GM12878 (cell line): ENCODE results near the gene LTC4S. TPM values are rescaled to one million over a fixed set of nuclear protein-coding genes. Genes with fewer than 3 reads are reported as not detected.
"Not testable (repeated sequence)": the region's sequence is repeated elsewhere in the genome, so short reads cannot be mapped to it uniquely, and the experiment has no call there.

Experiments used
- ATAC-seq: fragments of 200-7000 bp; cut with Tn5 transposase; 3 replicates; pipeline ENCODE4 v1.9.1; 2020; ENCODE audit warnings: mild to moderate bottlenecking, moderate library complexity
- BruUV-seq: library from RNA; stranded (reverse); fragments of 400-500 nt; replicated peaks from 2 replicates; lab custom pipeline; 2021; lab: Mats Ljungman, UMichigan
- CTCF ChIA-PET: fragments of 300-600 bp; sonication (Branson Sonifier 250); formaldehyde crosslinking; extraction: SDS; loops from one replicate; lab custom pipeline; 2021; ENCODE audit warnings: inconsistent platforms; lab: Yijun Ruan, JAX
- POLR2A ChIA-PET: fragments of 350-600 bp; formaldehyde crosslinking; extraction: SDS; loops from one replicate; lab custom pipeline; 2021; ENCODE audit warnings: inconsistent platforms; lab: Charles Lee
- RAD21 ChIA-PET: fragments of 300-600 bp; sonication (Branson Sonifier 250); formaldehyde crosslinking; loops from one replicate; lab custom pipeline; 2023; ENCODE audit warnings: antibody characterized with exemption; ENCODE audit not compliant: unreplicated experiment; lab: Charles Lee
- SMC1A ChIA-PET: fragments of 300-600 bp; sonication (Branson Sonifier 250); formaldehyde crosslinking; loops from one replicate; lab custom pipeline; 2023; ENCODE audit not compliant: unreplicated experiment, uncharacterized antibody; lab: Charles Lee
- DNase-seq: peaks from one replicate; pipeline ENCODE4 v3.0.0-alpha.2; 2011; ENCODE audit warnings: low read depth, low spot score
- FAIRE-seq: peaks from 3 replicates; lab custom pipeline; 2011; peaks lifted over from hg19 to GRCh38; lab: Jason Lieb, UNC
- H2AFZ ChIP-seq: 2 replicates; pipeline ENCODE4 v1.6.0; 2011; ENCODE audit warnings: low read depth, low read length, control low read depth; ENCODE audit not compliant: control insufficient read depth
- H3K27ac ChIP-seq: 2 replicates; pipeline ENCODE4 v1.5.1; 2011; ENCODE audit warnings: control low read depth; ENCODE audit not compliant: control insufficient read depth, insufficient read depth
- H3K27me3 ChIP-seq, 2 experiments: replicated peaks in 1 of 2; 2 replicates each; pipeline versions ENCODE4 v1.6.0 to v1.6.1; 2011; ENCODE audit warnings: low read length in 1 of 2; ENCODE audit not compliant: control insufficient read depth in 2 of 2, insufficient read depth in 2 of 2
- H3K36me3 ChIP-seq, 2 experiments: 2 replicates each; pipeline ENCODE4 v1.5.1; 2011; ENCODE audit warnings: low read length in 1 of 2; ENCODE audit not compliant: control insufficient read depth in 2 of 2, insufficient read depth in 2 of 2
- H3K4me1 ChIP-seq: 2 replicates; pipeline ENCODE4 v1.6.1; 2011; ENCODE audit warnings: mild to moderate bottlenecking, low read length, moderate library complexity, mixed read lengths; ENCODE audit not compliant: control insufficient read depth, insufficient read depth
- H3K4me2 ChIP-seq: 2 replicates; pipeline ENCODE4 v1.6.0; 2011; ENCODE audit warnings: control low read depth; ENCODE audit not compliant: control insufficient read depth, insufficient read depth
- H3K4me3 ChIP-seq: fragments of 200-600 bp; sonication (generic); 2 replicates; pipeline ENCODE4 v1.5.1; 2016
- H3K79me2 ChIP-seq: 2 replicates; pipeline ENCODE4 v1.6.0; 2011; ENCODE audit warnings: low read length; ENCODE audit not compliant: control insufficient read depth, insufficient read depth
- H3K9ac ChIP-seq: 2 replicates; pipeline ENCODE4 v1.8.0; 2011; ENCODE audit warnings: low read length, control low read depth, mixed read lengths; ENCODE audit not compliant: control insufficient read depth, insufficient read depth
- H3K9me3 ChIP-seq: replicated peaks from 3 replicates; pipeline ENCODE4 v1.5.1; 2011; ENCODE audit warnings: mild to moderate bottlenecking, low read length; ENCODE audit not compliant: control insufficient read depth, insufficient read depth
- H4K20me1 ChIP-seq: 2 replicates; pipeline ENCODE4 v1.6.0; 2011; ENCODE audit not compliant: control insufficient read depth, insufficient read depth
- CEBPB ChIP-seq, 2 experiments: fragments of 150-350 bp in 1 of 2; IDR thresholded peaks; 2 replicates each; pipeline ENCODE4 v1.6.1; 2012 to 2014; ENCODE audit warnings: low read depth in 2 of 2, low read length in 2 of 2, borderline replicate concordance in 1 of 2, inconsistent platforms in 1 of 2
- ESRRA ChIP-seq: IDR thresholded peaks from 2 replicates; pipeline ENCODE4 v1.6.1; 2012; ENCODE audit warnings: mild to moderate bottlenecking, low read length, improper control_type of control experiment
- IKZF2 ChIP-seq, 2 experiments: fragments of 450-650 bp; IDR thresholded peaks; 2 replicates each; pipeline ENCODE4 v1.6.1; 2017; ENCODE audit warnings: mild to moderate bottlenecking in 2 of 2, moderate library complexity in 2 of 2
- KAT2A ChIP-seq: conservative IDR thresholded peaks from 2 replicates; pipeline ENCODE4 v1.6.1; 2011; ENCODE audit warnings: low read depth, low read length; ENCODE audit not compliant: control insufficient read depth
- MTA3 ChIP-seq: IDR thresholded peaks from 2 replicates; pipeline ENCODE4 v1.6.1; 2012; ENCODE audit warnings: low read length, inconsistent platforms, borderline replicate concordance
- MXI1 ChIP-seq: fragments of 150-350 bp; IDR thresholded peaks from 2 replicates; pipeline ENCODE4 v1.6.1; 2011; ENCODE audit warnings: low read depth, mild to moderate bottlenecking, inconsistent platforms, low read length, improper control_type of control experiment
- NKRF ChIP-seq: fragments of 450-650 bp; conservative IDR thresholded peaks from 2 replicates; pipeline ENCODE4 v1.6.1; 2017; ENCODE audit warnings: mild to moderate bottlenecking, moderate library complexity
- PML ChIP-seq: IDR thresholded peaks from 2 replicates; pipeline ENCODE4 v1.6.1; 2012; ENCODE audit warnings: low read length, inconsistent platforms
- RFX5 ChIP-seq: IDR thresholded peaks from 2 replicates; pipeline ENCODE4 v1.6.1; 2011; ENCODE audit warnings: low read depth, low read length, improper control_type of control experiment
- RUNX3 ChIP-seq: IDR thresholded peaks from 2 replicates; pipeline ENCODE4 v1.6.1; 2012; ENCODE audit warnings: low read length, inconsistent platforms
- SIN3A ChIP-seq: IDR thresholded peaks from 2 replicates; pipeline ENCODE4 v1.6.1; 2012; ENCODE audit warnings: low read depth, low read length, improper control_type of control experiment
- TAF1 ChIP-seq: IDR thresholded peaks from 2 replicates; pipeline ENCODE4 v1.6.1; 2011; ENCODE audit warnings: mild to moderate bottlenecking, low read depth, low read length, borderline replicate concordance
- WGBS: methylation state at CpG from one replicate; pipeline ENCODE4 v1.1.6; 2016; ENCODE audit warnings: low lambda C conversion rate; ENCODE audit not compliant: insufficient replicate concordance, insufficient coverage; ENCODE audit errors: missing lambda C conversion rate; 5-methylcytosine and 5-hydroxymethylcytosine counted together
- in situ Hi-C: fragments of 300-500 bp; cut with MboI; formaldehyde crosslinking; loops from 9 replicates; pipeline ENCODE4 v1.14.3; 2018; ENCODE audit warnings: mixed read lengths
- intact Hi-C: fragments of 100-400 bp; cut with micrococcal nuclease; formaldehyde crosslinking; loops from one replicate; pipeline ENCODE4 v1.14.2; 2022; ENCODE audit not compliant: unreplicated experiment
- polyA plus RNA-seq, 11 experiments: library from polyadenylated mRNA; depleted of rRNA in 4 of 11; unstranded in 6 of 11; stranded (reverse) in 5 of 11; fragments of >200 nt; fragmentation: Nextera tagmentation in 4 of 11; fragmentation: Illumina TruSeq in 1 of 11; extraction: Ambion mirVana in 4 of 11; extraction: Trizol in 1 of 11; gene quantifications; 1 replicate in 1 of 11; 2 replicates in 10 of 11; pipeline versions ENCODE4 v1.2.1 to v1.2.3, GENCODE V29; 2011 to 2016; ENCODE audit warnings: inconsistent platforms in 2 of 11, missing spikeins in 2 of 11, low read depth in 1 of 11
- total RNA-seq, 4 experiments: library from RNA; depleted of rRNA in 3 of 4; stranded (reverse); fragments of >200 nt in 3 of 4; fragmentation: Illumina TruSeq in 1 of 4; extraction: Trizol in 1 of 4; gene quantifications; 2 replicates each; pipeline versions ENCODE4 v1.2.1 to v1.2.3, GENCODE V29; 2013 to 2021

Gene LTC4S
- total and polyA plus RNA-seq, 10 of the 15 experiments (the other 5 are each of a cell fraction or from before 2014, with no cell fraction given): 0.78 to 3.6 (median 1.8) TPM; not detected in 5

GRCh38 chr5:179789278-179789677 lies 4.5 kb upstream of the LTC4S start:
- in situ Hi-C loops: loop anchor here (25.0 kb wide), 1 partner anchor 298 kb away; no protein-coding TSS in a partner anchor

GRCh38 chr5:179791881-179792611 lies 1.7 kb upstream of the LTC4S start:
- FAIRE-seq (no peak), DNase-seq (no peak), ATAC-seq (no peak)
- H3K9ac ChIP-seq: no peak overlapping the region
- no peaks in the 10 kb centered on the region for H3K27me3 ChIP-seq
- H3K9me3 ChIP-seq: no peaks in the 10 kb centered on the region
- H3K36me3 ChIP-seq: no peaks in the 10 kb centered on the region; a peak in 1 of 4 replicates
- H3K79me2 ChIP-seq: no peaks in the 10 kb centered on the region
- no peak overlapping the region for H2AFZ ChIP-seq
- in situ Hi-C loops: loop anchor here (25.0 kb wide), 1 partner anchor 295 kb away; no protein-coding TSS in a partner anchor
- H3K4me1 ChIP-seq: peaks cover 23% of the 10 kb centered on the region
- BruUV-seq: no TSS peak
- CTCF ChIA-PET: interaction anchor here (0.6 to 1.5 kb wide), 4 partner anchors 19 to 30 kb away, joined by 3 to 6 read pairs (median 3); no protein-coding TSS in a partner anchor
- POLR2A ChIA-PET: no interaction called here
- no peak overlapping the region for H3K27ac ChIP-seq
- H3K4me2 ChIP-seq: no peak overlapping the region
- 53% methylated on average over 15 of the region's 15 CpGs for WGBS
- RAD21 ChIA-PET: no interaction called here
- H4K20me1 ChIP-seq: no peaks in the 10 kb centered on the region
- H3K4me3 ChIP-seq: no peak overlapping the region
- SMC1A ChIA-PET: interaction anchor here (0.9 kb wide), 1 partner anchor 8 kb away, joined by 3 read pairs; no protein-coding TSS in a partner anchor
- intact Hi-C loops: no loop called here
- TF ChIP-seq TAF1: no peak
- no peak for TF ChIP-seq PML
- no peak for TF ChIP-seq IKZF2 (IDR thresholded peaks at IDR 0.05)
- no peak for TF ChIP-seq ESRRA
- TF ChIP-seq NKRF: no peak
- no peak for TF ChIP-seq SIN3A
- TF ChIP-seq KAT2A: no peak
- TF ChIP-seq RUNX3: no peak
- no peak for TF ChIP-seq RFX5
- no peak for TF ChIP-seq MTA3
- TF ChIP-seq MXI1: no peak
- no peak for TF ChIP-seq CEBPB (IDR thresholded peaks at IDR 0.05; ENCODE audit: borderline replicate concordance in 1 of 2, low read depth in 2 of 2, low read length in 2 of 2)

More at GRCh38 chr5:179789278-179789677, 4.5 kb upstream of the LTC4S start:
- H3K27ac ChIP-seq, H3K27me3 ChIP-seq, SMC1A ChIA-PET, RAD21 ChIA-PET, H2AFZ ChIP-seq, H3K9ac ChIP-seq, FAIRE-seq, ATAC-seq, H4K20me1 ChIP-seq, DNase-seq, POLR2A ChIA-PET, intact Hi-C loops, H3K4me2 ChIP-seq, CTCF ChIA-PET, H3K4me3 ChIP-seq, BruUV-seq, H3K79me2 ChIP-seq, H3K9me3 ChIP-seq, H3K36me3 ChIP-seq: not testable (repeated sequence)
- WGBS: 80% methylated on average over 9 of the region's 9 CpGs
- H3K4me1 ChIP-seq: peaks cover 11% of the 10 kb centered on the region
